HG02884 (cell line): ENCODE measurements around the gene GSE1.

ENCODE experiments used
- ATAC-seq: cut with Tn5 transposase; IDR thresholded peaks from one replicate; pipeline ENCODE4 v1.9.1; 2021; ENCODE audit warnings: mild to moderate bottlenecking, moderate library complexity; ENCODE audit not compliant: unreplicated experiment

Gene GSE1

GRCh38 chr16:85631802-85632393 lies 18.8 kb downstream of the GSE1 start:
- ATAC-seq: no peak

GRCh38 chr16:85632709-85633437 lies 19.8 kb downstream of the GSE1 start:
- ATAC-seq: no peak

GRCh38 chr16:85633438-85633743 lies 20.3 kb downstream of the GSE1 start:
- ATAC-seq: no peak

GRCh38 chr16:85633888-85634287 lies 20.8 kb downstream of the GSE1 start:
- no peak for ATAC-seq

GRCh38 chr16:85634747-85635544 lies 21.8 kb downstream of the GSE1 start:
- ATAC-seq: no peak

GRCh38 chr16:85635545-85636140 lies 22.5 kb downstream of the GSE1 start:
- no peak for ATAC-seq

GRCh38 chr16:85636234-85636812 lies 23.2 kb downstream of the GSE1 start:
- ATAC-seq: no peak

- no peak for ATAC-seq
Measured at GRCh38 chr16:85637061-85637807, 24.1 kb downstream of the GSE1 start.

GRCh38 chr16:85637808-85638647 lies 24.9 kb downstream of the GSE1 start:
- ATAC-seq: no peak

GRCh38 chr16:85638695-85639409 lies 25.7 kb downstream of the GSE1 start:
- no peak for ATAC-seq

GRCh38 chr16:85639529-85640253 lies 26.6 kb downstream of the GSE1 start:
- ATAC-seq: no peak

- no peak for ATAC-seq
Measured at GRCh38 chr16:85640254-85640558, 27.1 kb downstream of the GSE1 start.

GRCh38 chr16:85640585-85640984 lies 27.5 kb downstream of the GSE1 start:
- no peak for ATAC-seq

- no peak for ATAC-seq
Measured at GRCh38 chr16:85641305-85641704, 28.2 kb downstream of the GSE1 start.

GRCh38 chr16:85641776-85642176 lies 28.7 kb downstream of the GSE1 start:
- ATAC-seq: no peak

GRCh38 chr16:85642762-85643358 lies 29.7 kb downstream of the GSE1 start:
- no peak for ATAC-seq

- no peak for ATAC-seq
Measured at GRCh38 chr16:85643631-85644030, 30.5 kb downstream of the GSE1 start.

GRCh38 chr16:85644093-85644712 lies 31.1 kb downstream of the GSE1 start:
- ATAC-seq: no peak
